GOT3 (cell line): Measurements from ENCODE around the gene ZNF8.
"Not testable (repeated sequence)": the region's sequence is repeated elsewhere in the genome, so short reads cannot be mapped to it uniquely, and the experiment has no call there.

Source experiments
- DNase-seq: peaks from one replicate; lab custom pipeline; 2025; ENCODE audit warnings: mixed read lengths; lab: John Stamatoyannopoulos, UW

Gene ZNF8

GRCh38 chr19:58296104-58296503, 17.3 kb downstream of the ZNF8 start:
- no peak for DNase-seq

GRCh38 chr19:58300620-58301019, 21.9 kb downstream of the ZNF8 start:
- DNase-seq: no peak

DNA sequence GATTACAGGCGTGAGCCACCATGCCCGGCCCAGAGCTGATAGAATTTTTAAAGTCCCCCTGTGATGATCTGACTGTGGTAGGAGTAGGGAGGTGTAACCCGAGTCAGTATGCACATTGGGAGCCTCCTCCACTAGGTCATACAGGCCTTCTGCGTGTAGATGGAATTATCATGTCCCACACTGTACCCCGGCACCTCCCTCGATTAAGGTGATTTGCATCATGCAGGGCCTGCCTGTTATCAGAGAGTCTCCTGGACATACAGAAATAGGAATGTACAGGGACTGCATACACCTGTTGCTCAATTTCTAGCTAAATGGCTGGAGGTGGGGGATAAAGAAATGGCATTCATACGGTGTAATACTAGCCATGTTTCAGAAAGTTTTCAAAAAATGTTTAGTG, 25.5 kb downstream of the ZNF8 start:
- no peak for DNase-seq

DNA sequence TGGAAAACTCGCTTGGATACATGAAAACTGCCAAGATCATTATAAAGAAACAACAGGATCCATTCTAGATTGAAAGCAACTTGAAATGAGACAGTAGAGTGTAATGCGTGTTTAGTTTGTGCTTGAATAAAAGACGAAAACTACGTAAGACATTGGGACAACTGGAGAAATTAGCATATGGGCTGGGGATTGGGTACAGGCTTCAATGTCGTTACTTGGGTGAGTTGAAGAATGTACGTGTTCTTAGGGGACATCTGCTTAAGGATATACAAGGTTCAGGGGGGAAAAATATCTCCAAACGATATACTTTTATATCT, 26.0 kb downstream of the ZNF8 start:
- DNase-seq: no peak

- DNase-seq: peak; percentile 81
These were observed 26.5 kb downstream of the ZNF8 start, which contains the start of gene ERVK3-1 for GRCh38 chr19:58305065-58305931. Gene ERVK3-1, plus strand, starts transcription at chr19:58305377. Its CDS starts 6,792 bp downstream, at chr19:58312169.

GRCh38 chr19:58305932-58306323, 27.2 kb downstream of the ZNF8 start:
- DNase-seq: no peak

DNA sequence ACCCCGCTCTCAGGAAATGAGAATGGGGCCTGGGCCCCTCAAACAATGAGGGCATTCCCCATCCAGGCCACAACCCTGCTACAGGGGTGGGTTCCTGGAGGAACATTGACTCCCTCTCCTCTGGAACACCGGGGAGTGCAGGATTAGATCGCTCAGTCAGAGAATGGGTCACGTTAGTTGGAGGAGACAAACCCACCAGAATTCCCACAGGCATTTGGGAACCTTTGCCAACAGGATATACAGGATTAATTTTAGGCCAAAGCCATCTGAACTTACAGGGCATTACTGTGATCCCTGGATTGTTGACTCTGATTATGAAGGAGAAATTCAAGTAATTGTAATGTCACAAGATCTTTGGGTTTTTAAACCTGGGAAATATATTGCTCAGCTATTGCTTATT, 29.0 kb downstream of the ZNF8 start:
- DNase-seq: no peak

GRCh38 chr19:58310685-58311084, 31.9 kb downstream of the ZNF8 start:
- DNase-seq: not testable (repeated sequence)

GRCh38 chr19:58311345-58311865, 32.6 kb downstream of the ZNF8 start:
- no peak for DNase-seq

DNA sequence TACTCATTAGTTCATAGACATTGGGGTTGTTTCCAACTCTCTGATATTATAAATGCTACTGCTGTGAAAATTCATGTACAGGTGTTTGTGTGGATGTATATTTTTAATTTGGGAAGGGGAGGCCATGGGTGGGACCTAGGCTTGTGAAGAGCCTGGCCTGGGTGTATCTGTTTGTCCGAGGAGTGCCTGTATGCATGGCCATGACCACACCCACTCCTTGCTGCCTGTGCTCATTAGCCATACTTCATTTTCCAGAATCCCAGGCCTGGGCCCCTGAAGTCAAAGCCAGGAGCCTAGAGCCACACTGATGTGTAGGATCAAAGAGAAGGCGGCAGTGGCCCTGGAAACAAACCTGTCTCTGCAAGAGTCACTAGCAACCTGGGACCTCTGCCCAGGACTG, 36.8 kb downstream of the ZNF8 start:
- DNase-seq: no peak

GRCh38 chr19:58317476-58318072, 38.8 kb downstream of the ZNF8 start:
- DNase-seq: no peak

GRCh38 chr19:58318297-58318696, 39.5 kb downstream of the ZNF8 start:
- no peak for DNase-seq

DNA sequence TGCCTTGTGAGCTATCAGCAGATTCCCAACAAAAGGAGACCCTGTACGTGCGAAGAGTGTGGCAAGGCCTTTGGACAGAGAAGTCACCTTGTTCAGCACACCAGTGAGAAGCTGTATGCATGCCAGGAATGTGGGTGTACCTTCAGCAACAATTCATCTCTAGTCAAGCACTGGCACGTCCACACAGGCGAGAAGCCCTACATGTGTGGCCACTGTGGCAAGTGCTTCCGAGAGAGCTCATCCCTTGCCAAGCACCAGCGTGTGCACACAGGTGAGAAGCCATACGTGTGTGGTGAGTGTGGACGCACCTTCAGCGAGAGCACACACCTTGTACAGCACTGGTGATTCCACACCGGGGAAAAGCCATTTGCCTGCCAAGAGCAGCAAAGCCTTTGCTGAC, 40.5 kb downstream of the ZNF8 start:
- no peak for DNase-seq

DNA sequence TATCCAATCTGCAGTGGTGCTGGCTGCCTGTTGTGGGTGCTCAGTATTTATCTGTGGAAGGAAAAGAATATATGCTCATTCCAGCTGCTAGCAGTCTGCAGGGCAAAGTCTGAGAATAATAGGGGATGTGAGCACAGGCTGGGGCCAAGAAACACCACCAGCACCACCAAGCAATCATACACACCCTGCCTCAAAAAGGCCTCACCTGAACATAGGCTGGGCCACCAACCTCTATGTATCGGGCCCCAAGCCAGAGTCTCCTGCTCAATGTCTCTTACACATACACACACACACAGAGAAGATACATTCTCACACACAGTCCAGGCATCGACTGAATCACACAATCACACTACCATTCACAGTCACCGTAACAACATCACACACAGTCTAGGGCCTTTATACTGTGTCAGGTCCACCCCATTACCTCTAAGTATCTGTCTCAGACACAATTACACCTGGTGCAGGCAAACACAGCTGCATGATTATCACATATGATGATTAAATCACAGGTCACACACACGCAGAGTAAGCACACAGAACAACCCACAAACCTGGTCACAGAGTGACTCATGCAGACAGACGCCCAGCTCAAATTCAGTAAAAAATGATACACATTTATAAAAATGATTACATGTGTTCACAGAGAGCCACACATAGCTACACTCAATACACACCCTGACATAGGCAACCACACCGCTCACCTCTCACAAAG, 46.7 kb downstream of the ZNF8 start:
- DNase-seq: no peak

DNA sequence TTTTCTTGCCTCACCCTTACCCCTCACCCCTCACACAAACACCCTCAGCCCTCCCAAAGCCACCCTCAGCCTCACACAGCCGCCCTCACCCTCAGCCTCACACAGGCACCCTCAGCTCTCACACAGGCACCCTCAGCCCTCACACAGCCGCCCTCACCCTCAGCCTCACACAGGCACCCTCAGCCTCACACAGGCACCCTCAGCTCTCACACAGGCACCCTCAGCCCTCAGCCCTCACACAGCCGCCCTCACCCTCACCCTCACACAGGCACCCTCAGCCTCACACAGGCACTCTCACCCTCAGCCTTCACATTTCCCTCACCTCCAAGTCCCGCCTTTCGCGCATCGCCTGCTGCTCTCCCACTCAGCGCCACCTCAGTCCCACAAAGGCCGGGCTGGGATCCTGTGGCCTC, 47.8 kb downstream of the ZNF8 start:
- DNase-seq: no peak

DNA sequence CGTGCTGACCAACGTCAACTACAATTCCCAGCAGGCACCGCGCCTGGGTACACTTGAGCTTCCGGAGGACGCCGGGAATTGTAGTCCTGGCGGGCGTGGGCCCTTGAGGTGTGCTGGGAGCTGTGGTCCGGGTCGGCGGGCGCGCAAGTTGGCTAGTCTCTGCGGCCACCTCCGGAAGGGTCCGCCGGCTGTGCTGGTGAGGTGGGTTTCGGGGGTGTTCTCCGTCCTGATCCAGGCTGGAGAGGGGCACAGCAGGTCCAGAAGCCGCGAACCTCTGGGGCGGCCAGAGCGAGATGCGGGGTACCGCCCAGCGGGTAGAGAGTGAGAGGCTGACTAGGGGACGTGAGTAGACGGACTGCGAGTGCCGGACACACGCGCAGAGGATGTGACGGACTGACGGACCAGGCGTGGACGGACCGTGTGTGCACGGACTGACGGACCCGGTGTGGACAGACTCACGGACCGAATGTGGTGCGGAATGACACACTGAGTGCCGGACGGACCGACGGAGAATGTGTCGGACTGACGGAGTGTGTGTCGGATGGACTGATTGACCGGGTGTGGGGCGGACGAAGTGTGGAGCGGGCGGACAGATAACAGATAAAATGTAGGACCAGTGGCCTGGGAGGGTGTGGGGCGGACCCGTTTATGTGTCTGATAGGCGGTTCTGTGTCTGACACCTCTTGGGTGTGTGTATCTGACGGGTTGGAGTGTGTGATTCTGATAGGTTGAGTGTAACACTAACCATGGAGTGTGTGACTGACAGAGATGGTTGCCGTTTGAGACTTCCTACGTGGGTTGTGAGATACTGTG, 48.4 kb downstream of the ZNF8 start, which contains the start of gene ZSCAN22:
ZSCAN22 (plus strand) TSS at position 81 of the 813 bp plus-strand sequence. CDS start 7,809 bp downstream, outside the sequence.
- peak; percentile 82 for DNase-seq

DNA sequence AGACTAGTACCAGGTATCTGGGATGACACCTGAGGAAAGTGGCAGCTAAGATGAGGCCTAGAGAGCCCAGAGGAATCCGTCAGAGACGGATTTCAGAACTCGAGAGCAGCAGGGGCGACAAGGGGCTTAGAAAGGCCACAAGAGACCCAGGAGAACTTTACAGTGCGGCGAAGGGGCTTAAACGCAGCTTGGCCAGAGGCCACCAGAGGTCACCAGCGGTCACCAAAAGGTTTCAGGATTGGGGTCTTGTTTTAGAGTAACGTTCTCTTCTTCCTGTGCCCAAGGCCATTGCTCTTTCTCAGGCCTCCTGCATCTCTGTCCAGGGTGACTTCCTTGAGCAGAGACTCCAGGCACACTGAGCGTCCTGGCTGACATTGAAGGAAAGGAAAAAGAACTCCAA, 50.2 kb downstream of the ZNF8 start:
- DNase-seq: no peak

- DNase-seq: no peak
These were observed 51.7 kb downstream of the ZNF8 start for GRCh38 chr19:58330458-58330857.

- no peak for DNase-seq
These were observed 53.9 kb downstream of the ZNF8 start for GRCh38 chr19:58332697-58333096.

- DNase-seq: no peak
These were observed 56.0 kb downstream of the ZNF8 start for GRCh38 chr19:58334691-58335249.

DNA sequence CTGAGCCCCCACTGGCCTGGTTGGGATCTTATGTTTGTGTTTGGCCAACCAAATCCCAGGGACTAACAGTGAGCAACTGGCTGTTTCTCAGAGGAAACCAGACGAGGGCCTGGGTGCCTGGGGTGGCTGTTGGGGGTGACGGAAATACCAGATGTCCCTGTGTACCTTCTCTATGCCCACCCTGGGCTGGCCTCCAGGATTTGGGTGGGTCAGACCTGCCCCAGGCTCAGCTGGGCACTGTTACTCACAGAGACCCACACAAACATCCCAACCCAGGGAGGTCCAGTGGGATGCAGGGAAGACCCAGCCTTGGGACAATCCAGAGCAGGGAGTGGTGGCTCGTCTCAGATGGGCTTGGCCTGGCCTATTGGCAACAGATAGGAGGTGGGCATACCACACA, 56.9 kb downstream of the ZNF8 start:
- DNase-seq: no peak
